ENCODE results near the gene SMIM44. TPM values are rescaled to one million over a fixed set of nuclear protein-coding genes. Genes with fewer than 3 reads are reported as not detected.

Gene SMIM44
- polyA plus RNA-seq, 12 donors = not detected

- DNase-seq = no peak
These were observed 5.7 kb downstream of the SMIM44 start for GRCh38 chr19:3477506-3477905.

GRCh38 chr19:3476830-3477229, 6.4 kb downstream of the SMIM44 start:
- no peak for DNase-seq

DNA sequence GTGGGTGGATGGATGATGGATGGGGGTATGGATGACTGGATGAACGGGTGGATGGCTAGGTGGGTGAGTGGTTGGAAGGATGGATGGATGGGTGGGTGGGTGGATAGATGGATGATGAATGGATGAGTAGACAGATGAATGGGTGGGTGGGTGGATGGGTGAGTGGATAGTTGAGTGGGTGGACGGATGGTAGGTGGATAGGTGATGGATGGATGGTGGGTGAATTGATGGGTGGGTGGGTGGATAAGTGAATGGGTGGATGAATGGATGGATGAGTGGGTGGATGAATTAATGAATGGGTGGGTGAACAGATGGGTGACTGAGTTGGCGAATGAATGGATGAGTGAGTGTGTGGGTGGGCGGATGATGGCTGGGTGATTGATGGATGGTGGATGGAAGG, 7.8 kb downstream of the SMIM44 start:
- no peak for DNase-seq

DNA sequence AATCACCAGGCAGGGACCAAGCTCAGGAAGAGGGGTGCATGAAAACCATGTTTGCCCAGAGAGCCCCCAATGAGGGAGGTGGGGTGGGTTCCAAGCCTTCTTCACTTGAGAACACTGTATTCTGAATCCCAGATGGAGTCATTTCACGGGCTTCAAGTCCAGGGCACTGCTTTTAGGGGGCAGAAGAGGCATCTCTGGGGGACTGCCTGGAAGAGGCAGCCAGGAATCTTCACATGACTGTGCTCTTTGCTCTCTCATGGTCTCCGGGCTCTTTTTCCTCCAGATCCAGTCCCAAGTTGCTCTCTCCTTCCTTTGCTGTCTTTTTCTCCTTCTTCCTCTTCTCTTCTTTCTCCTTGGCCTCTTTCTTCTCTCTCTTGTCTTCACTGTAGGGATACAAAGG, 8.6 kb downstream of the SMIM44 start:
- DNase-seq = no peak

GRCh38 chr19:3474010-3474409, 9.2 kb downstream of the SMIM44 start:
- DNase-seq = no peak

DNA sequence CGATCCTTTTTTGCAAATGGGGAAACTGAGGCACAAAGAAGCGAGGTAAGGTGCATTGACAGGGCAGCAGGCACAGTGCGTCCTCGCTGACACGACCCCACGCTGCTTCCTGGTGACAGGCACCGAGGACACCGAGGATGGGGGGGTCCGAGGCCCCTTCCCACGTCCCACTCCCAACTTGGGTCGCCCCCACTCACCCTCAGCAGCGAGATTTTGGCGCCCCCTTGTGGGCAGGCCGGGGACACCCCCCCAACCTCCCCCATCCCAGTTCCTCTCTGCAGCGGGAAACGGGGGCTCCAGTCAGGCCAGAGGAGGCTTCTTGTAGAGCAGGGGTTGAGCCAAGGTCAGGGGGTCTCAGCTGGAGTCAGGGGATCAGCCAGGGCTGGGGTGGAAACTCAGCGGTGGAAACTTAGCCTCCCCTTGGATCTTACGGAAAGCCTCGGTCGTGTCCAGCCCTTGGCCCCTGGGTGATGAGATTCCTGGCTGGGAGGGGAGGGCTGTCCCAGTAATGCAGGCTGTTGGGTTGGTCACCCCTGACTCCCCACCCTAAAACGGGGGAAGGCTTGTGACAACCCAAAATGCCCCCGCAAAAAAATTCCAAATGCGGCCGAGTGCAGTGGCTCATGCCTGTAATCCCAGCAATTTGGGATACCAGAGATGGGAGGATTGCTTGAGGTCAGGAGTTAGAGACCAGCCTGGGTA, 11.1 kb downstream of the SMIM44 start:
- no peak for DNase-seq

GRCh38 chr19:3470500-3471128, 12.6 kb downstream of the SMIM44 start:
- no peak for DNase-seq

DNA sequence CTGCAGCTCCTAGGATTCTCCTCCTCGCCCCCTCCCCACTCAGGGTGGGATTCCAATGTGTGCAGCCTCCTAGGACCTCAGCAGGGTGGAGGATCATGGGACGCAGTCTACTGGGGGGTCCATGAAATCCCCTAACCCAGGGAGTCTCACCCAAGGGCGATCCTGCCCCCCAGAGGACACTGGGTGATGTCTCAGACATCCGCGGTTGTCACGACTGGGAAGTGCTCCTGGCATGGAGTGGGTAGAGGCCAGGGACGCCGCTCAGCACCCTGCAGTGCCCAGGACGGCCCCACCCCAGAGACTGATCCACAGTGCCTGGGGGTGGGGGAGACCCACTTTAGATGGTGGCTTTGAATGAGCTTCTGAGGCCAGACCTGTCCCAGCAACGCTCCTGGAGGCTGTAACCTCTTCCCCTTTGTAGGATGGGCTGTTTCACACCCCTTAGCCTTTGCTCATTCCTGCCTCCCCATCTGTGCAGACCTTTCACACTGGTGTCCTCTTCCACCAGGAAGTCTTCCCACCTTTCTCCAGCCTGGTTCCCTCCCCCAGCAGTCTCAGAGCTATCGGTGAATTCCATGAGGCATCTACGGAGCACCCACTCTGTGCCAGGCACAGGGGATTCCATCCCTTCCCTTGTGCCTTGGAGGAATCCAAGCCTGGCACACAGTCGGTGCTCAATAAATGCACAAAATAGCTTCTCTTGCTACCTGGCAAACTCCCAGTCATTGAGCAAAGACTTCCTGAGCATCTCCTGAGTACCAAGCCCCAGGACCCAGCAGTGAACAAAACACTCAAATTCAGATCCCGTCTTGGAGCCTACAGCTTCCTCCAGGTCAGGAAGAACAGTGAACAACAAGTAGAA, 13.4 kb downstream of the SMIM44 start:
- no peak for DNase-seq

GRCh38 chr19:3468211-3468610, 15.0 kb downstream of the SMIM44 start:
- no peak for DNase-seq

DNA sequence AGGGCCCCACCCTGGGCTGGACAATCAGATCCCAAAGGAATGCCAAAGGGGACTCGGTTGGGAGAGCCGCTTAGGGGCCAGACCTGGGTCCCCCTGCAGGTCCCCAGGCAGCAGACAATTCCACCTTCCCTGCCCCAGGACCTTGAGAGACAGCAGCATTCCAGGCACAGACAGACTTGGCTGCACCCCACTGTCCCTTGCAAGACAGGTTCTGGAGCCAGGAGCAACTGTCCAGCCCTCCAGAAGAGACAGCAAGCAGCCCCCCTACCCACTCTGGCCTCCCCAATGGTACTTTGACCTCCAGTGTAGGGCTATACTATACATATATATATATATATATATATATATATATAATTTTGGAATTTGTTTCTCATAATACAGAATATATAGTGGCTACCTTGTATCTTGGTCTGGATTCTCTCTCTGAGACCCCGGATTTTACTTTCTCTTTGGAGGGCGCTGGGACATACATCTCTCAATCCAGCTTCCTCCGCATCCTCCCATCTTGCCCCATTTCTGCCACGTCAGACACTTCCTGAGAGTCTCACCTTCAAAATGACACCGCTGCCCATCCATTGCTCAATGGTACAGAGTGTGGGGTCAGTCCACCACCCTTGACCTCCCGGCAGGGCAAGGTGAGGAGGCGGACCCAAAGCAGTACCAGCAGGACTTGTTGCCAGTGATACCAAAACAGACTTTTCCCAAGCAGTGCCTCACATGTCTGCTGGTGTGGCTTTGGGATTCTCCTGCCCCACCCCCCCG, 15.6 kb downstream of the SMIM44 start:
- DNase-seq = no peak

GRCh38 chr19:3466635-3467034, 16.6 kb downstream of the SMIM44 start:
- DNase-seq = no peak

DNA sequence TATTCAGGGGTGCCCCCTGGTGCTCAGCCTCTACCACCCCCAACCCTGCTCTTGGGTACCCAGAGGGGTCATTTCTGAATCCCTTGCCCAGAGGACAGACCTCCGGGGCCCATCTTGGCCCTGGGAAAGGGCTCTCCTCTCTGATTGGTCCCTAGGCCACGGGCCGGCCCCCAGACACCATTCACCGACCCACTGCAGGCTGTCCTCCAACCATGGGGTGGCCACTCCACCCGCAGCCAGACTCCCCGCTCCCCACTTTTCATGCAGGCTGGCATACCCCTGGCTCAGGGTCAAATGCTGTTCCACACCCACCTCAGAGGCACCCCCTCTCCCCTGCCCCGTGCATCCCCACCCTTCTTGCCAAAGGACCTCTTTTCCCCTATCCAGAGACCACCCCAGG, 17.7 kb downstream of the SMIM44 start:
- DNase-seq = no peak

DNA sequence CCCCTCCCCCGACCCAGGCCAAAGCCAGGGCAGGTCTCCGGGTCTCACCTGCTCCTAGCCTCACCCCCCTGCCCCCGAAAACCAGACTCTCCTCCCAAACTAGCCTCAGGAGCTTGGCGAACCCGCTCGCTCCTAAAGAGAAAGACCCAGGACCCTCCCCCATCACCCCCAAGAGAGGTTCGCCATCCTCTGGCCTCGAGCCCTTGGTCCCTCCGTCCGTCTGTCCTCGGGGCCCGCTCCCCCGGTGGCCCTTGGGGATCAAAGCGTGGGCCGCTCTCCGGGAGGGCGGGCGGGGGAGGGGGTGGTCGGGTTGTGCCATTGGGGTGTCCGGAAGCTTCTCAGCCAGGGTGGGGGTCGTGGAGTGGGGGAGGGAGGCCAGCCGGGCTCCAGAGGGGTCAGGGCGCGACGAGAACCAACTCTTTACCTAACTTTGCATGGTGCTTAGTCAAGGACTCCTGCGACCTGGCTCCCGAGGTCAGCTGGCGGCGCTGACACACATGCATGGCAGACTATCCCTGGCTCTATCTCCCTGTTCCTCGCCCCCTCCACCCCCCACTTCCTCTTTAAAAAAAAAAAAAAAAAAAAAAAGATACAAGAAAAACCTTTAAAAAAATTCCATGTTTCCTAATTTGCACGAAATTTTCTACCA, 18.5 kb downstream of the SMIM44 start:
- DNase-seq = no peak

GRCh38 chr19:3463714-3464586, 19.3 kb downstream of the SMIM44 start:
- no peak for DNase-seq

GRCh38 chr19:3462991-3463713, 20.1 kb downstream of the SMIM44 start:
- no peak for DNase-seq

GRCh38 chr19:3459965-3460582, 23.2 kb downstream of the SMIM44 start:
- no peak for DNase-seq

DNA sequence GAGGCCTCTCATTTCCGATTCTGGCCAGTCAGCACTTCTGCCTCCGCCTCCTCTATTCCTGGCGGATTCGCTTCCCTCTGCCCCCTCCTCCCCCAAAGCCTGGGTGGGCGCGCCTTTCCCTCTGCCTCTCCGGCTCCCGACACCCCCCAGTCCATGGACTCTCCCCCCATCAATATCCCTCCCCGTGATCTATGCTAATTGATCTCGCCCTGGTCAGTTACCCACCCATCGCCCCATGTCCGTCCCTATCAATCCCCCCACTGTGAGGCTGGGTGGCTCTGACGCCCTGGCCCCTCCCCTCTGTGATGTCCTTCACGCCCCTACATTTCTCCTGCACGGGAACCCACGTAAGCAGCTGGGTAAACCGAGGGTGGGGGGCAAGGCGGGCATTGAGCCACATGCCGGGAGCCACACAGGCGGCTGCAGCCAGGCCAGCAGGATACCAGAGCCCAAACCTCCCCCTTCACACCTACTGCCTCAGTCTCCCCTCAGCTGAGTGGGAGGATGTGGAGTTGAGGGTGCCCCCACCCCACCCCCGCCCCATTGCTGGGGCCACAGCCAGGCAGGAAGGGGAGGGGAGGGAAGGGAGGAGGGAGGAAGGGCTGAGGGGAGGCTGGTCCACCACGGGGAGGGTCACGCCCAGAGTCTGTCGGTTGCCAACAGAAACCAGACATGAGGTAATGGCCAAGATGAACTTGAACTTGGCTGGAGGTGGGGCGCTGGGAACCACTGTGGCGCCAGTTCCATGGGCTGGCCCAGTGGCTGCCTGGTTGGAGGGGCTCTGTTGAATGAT, 24.0 kb downstream of the SMIM44 start:
- DNase-seq = peak; percentile 95

Data from muscle of arm (tissue), 12 donors.